Activated CD8-positive, alpha-beta memory T cell treated with anti-CD3 and anti-CD28 coated beads, Interleukin-2, amount 50 U/mL, for 4 hours (primary cell): ENCODE results near the gene DHDH.
"Not testable (repeated sequence)": the region's sequence is repeated elsewhere in the genome, so short reads cannot be mapped to it uniquely, and the experiment has no call there.

ENCODE experiments used
- DNase-seq: peaks from one replicate; pipeline ENCODE4 v3.0.0-alpha.2; 2020

DHDH gene

DNA sequence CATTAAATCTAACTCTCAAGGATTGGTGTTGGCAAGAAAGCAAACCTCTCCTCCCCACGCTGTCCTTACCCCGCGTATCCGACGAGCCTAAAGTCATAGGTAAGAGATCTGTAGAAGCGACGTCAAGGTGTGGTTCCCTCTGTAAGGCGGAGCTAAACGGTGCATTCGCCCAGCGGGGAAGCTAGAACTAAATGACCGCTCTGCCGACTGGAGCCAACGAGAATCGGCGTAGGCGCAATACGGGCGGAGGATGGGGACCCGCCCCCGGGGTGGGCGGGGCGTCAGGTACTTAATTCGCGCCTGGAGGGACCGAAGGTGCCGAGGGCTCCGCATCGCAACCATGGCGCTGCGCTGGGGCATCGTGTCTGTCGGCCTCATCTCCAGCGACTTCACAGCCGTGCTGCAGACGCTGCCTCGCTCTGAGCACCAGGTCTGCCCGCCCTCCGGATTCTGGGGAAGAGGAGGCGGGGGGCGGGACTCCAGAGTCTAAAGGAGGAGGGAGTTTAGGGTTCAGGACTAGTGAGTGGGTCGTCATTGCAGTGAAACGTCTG is at the start of gene DHDH:
Gene DHDH, plus strand, starts transcription at position 318 of the 551 bp plus-strand sequence. Its CDS starts 23 bp downstream, at position 341.
- DNase-seq, result peak; percentile 83

DNA sequence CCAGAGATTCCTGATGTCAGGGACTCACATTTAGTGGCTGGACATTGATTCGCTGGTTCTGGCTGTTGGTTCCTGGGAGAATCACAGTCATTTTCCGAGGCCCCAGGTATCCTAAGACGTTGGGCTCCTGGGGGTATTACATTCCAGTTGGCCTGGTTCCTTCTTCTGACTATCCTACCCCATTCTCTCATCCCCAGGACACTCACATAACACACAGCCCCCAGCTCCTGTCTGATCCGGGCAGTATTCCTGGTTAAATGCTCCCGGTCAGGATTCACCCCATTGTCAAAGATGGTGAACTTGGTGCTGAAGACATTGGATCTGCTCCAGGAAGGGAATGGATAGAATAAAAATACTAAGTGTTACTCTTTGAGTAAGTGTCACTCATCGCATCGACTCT is 49.8 kb upstream of the DHDH start:
- DNase-seq, result no peak

DNA sequence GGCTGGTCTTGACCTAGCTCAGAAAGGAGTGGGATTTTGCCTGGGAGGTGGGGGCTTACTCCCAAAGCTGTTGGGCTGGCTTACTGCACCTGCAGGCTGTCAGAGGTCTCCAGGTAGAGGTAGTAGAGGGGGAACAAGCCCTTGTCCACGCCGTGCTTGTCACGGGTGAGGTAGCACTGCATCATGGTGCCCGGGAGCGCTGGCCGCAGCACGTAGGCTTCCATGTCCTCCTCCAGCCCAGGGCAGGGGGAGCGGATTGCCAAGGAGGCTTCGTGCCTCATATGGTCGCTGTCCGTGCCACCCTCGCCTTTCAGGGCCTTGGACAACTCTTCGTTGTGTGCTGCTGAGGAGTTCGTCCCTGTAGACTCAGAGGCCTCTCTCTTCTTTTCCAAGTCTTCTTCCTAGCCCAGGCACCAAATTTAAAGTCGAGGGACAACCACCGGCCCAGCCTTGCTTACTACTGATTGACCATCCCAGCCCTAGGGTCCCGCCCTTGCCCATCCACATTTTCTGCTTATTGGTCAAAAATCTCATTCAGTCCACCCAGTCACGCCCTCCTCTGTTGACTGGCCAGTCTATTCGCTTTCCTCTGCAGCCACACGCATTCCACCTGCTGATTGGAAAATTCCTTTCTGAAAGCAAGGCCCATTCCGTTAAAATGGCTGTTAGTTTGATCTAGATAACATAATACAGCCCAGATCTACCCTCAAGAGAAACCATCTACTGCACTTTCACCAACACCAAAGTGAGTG is 45.5 kb upstream of the DHDH start:
- no peak for DNase-seq

DNA sequence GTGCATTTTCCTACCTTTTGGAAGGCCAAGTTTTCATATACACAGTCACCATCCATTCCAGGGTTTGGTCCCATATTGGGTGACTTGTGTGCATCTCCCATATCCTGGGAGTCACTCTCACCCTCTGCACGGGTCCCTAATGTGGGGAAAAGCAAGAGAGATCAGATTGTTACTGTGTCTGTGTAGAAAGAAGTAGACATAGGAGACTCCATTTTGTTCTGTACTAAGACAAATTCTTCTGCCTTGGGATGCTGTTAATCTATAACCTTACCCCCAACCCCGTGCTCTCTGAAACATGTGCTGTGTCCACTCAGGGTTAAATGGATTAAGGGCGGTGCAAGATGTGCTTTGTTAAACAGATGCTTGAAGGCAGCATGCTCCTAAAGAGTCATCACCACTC is 44.0 kb upstream of the DHDH start:
- not testable (repeated sequence) for DNase-seq

DNA sequence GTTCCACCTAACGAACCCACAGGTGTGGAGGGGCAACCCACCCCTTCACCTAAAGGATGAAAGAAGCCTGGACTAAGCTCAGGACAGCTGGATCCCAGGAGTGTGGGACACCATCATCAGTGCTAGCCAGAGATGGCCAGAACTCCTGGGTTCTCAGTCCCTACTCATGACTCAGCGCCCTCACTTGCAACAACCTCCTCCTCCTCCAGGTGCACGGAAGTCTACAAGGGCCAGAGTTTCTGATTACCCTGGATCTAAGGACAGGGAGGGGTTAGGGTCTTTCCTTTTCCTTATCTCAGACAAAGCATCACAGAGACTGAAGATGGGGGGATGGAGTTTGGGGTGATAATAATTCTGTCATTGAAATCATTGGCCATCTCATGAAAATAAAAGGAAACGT is 42.9 kb upstream of the DHDH start:
- DNase-seq, result no peak

DNA sequence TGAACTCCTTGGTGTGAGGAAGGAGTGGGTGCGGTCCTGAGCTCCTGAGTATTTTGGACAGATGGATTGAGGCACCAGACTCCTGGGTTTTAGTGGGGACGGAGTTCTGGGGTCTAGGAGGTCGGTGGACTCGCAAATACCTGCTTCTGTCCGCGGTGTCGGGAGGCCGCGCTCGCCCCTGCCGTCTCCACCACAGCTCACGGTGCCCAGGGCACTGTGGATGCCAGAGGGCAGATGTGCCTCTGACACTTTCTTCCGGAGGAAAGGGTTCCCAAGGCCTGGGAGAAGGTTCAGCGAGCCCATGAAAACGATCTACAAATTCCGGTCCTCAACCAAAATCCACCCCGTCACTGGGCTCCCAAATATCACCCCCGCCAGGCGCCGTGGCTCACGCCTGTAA is 38.3 kb upstream of the DHDH start:
- no peak for DNase-seq

DNA sequence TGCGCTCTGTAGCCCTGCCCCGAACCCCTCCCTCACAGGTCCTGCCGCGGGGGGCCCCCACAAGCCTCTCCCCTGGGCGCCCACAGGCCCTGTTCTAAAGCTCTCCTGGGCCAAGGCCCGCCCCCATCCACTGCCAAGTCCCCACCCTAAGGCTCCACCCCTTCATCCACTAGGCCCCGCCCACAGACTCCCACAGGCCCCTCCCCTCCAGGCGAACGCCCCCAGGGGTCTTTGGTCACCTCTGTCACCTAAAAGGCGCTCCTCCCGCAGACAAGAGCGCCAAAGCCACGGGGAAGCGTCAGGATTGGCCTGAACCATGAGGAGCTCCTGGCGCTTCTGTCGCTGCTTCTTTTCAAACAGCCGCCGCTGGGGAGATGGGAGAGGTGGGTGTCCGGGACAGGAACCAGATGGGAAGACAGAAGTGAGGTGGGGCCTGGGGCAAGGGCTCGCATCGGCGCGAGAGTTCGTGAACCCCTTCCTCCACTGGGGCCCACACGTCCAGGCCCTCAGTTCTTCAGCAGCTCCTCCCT is 37.2 kb upstream of the DHDH start:
- peak; percentile 50 for DNase-seq

DNA sequence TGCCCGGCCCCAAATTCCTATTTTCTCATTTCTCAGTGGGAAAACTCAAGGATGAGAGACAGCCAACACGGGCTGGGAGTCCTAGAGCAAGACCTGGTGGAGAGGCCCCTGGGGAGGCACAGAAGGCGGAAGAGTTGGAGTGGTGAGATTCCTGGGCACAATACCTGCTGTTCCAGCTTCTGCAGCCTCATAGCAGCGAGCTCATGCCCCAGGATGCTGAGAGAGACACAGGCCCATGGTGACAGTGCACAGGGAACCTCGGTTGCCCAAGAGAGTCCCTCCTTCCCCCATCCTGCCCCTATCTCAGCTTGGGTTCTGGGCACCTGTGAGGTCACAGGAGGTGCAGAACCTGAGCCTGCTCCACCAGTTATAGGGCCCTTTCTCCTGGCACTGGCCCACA is 36.3 kb upstream of the DHDH start:
- no peak for DNase-seq

DNA sequence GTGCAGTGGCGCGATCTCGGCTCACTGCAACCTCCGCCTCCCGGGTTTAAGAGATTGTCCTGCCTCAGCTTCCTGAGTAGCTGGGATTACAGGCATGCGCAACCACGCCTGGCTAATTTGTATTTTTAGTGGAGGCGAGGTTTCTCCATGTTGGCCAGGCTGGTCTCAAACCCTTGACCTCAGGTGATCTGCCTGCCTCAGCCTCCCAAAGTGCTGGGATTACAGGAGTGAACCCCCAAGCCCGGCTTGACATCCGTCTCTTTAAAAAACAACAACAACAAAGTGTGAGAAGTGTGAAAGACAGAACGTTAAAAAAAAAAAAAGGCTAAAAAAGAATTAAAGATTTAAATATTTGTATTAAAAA is 34.1 kb upstream of the DHDH start:
- not testable (repeated sequence) for DNase-seq

DNA sequence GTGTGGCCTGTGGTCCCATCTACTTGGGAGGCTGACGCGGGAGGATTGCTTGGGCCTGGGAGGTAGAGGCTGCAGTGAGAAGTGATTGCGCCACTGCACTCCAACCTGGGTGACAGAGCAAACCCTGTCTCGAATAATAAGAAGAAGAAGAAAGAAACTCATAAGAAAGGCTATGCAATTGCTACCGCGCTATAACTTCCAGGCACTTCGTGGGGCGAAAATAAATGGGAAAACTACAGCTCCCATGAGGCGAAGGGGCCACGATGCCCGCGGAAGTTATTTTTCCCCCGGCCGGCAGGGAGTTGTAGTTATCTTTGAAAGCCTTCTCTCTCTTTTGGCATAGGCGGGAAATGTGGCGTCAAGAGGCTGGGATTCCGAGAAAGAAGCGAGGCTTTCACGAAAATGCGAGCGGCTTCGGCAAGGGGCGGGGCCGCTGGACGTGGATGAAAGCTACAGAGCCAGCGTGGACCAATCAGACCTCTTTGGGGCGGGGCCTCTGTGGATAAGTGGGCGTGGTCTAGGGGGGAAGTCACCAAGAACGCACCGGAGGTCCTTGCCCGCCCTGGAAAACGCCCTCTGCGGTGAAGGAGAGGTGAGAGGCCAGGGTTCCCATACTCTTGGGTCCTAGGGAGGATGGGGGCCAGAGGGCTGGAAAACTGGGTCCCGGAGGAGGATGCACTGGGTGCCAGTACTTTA is 33.6 kb upstream of the DHDH start, which contains the start of gene NUCB1:
Gene NUCB1, plus strand, starts transcription at position 532 of the 696 bp plus-strand sequence. CDS start 485 bp downstream, outside the sequence.
- peak; percentile 99 for DNase-seq

DNA sequence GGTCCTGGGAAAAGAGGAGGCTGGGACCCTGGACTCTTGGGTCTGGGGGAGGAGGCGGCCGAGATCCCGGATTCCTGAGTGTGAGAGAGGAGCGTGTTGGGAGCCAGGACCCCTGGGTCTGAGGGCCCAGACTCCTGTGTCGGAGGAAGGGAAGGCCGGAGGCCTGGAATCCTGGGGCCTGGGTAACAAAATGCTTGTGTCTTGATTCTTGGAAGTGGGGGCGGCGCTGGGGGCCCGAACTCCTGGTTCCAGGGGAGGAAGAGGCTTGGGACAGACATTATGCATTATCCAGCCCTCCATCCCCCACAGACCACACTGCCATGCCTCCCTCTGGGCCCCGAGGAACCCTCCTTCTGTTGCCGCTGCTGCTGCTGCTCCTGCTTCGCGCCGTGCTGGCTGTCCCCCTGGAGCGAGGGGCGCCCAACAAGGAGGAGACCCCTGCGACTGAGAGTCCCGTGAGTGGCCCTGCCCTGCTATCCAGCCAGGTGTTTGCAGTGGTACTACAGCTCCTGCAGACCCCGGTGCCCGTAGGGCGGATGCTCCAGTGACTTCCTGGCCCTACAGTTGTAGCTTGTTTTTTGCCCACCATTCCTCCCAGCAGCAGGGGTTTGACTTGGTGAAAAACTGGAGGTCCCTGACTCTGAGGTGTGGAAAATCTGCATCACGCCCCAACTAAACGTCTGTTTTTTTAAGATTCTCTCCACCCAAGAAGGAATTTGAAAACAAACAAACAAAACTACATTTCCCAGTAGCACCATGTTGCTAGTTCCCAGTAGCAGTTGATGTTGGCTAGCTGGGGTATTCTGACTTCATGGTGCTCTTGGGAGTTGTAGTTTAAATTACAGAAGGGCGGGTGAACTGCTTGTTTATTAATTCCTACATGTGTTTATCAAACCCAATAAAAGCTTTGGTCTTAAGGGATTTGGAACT is 32.8 kb upstream of the DHDH start:
- no peak for DNase-seq

DNA sequence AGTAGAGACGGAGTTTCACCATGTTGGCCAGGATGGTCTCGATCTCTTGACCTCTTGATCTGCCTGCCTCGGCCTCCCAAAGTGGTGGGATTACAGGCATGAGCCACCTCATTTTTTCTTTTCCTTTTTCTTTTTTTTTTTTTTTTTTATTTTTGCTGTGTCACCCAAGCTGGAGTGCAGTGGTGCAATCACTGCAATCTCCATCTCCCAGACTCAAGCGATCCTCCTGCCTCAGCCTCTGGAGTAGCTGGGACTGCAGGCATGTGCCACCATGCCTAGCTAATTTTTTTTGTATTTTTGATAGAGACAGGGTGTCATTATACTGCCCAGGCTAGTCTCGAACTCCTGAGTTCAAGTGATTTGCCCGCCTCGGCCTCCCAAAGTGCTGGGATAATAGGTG is 31.2 kb upstream of the DHDH start:
- DNase-seq, result not testable (repeated sequence)

DNA sequence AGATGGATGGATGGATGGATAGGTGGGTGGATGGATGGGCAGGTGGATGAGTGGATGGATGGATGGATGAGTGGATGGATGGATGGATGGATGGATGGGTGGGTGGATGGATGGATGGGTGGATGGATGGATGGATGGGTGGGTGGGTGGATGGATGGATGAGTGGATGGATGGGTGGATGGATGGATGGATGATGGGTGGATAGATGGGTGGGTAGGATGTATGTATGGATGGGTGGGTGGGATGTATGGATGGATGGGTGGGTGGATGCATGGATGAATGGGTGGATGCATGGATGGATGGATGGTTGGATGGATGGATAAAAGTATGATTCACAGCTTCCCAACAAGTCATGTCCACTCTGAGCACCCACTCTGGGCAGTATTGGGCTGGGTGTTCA is 29.7 kb upstream of the DHDH start:
- DNase-seq, result not testable (repeated sequence)

DNA sequence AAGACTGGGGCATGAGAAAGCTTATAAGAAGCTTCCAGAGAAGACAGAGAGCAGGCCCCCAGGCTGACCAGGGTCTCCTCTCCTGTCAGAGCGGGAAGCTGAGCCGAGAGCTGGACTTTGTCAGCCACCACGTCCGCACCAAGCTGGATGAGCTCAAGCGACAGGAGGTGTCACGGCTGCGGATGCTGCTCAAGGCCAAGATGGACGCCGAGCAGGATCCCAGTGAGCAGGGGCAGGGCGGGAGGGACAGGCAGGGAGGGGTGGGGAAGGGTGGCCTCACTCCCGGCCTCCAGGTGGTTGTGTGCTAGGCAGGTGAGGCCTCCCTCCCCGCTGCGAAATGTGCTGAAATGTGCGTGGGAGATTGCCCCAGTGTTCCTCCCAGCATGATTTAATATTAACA is 27.8 kb upstream of the DHDH start:
- no peak for DNase-seq

DNA sequence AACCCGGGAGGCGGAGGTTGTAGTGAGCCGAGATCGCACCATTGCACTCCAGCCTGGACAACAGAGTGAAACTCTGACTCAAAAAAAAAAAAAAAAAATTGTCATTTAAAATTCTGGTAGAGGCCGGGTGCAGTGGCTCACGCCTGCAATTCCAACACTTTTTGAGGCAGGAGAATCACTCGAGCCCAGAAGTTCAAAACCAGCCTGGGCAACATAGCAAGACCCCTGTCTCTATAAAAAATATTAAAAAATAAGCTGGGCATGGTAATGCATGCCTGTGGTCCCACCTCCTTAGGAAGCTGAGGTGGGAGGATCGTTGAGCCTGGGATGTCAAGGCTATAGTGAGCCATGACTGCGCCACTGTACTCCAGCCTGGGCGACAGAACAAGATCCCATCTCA is 27.2 kb upstream of the DHDH start:
- no peak for DNase-seq

DNA sequence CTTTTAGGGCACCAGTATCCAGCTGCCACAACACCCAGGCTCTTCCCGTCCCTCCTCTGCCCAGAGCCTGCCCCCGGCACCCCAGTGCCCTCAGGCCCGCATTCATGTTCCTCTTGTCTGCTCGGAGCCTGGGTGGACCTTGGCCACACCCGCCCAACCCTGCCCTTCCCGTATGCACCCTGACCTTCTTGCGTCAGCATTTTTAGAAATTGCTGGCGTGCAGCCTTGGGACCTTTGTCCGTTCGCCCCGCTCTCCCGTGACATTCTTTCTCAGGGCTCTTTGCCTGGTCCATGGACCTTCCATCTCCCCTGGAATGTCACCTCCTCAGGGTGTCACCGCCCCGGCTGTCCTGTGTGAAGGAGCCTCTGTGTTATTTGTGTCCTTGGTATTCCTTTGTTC is 25.8 kb upstream of the DHDH start:
- no peak for DNase-seq

DNA sequence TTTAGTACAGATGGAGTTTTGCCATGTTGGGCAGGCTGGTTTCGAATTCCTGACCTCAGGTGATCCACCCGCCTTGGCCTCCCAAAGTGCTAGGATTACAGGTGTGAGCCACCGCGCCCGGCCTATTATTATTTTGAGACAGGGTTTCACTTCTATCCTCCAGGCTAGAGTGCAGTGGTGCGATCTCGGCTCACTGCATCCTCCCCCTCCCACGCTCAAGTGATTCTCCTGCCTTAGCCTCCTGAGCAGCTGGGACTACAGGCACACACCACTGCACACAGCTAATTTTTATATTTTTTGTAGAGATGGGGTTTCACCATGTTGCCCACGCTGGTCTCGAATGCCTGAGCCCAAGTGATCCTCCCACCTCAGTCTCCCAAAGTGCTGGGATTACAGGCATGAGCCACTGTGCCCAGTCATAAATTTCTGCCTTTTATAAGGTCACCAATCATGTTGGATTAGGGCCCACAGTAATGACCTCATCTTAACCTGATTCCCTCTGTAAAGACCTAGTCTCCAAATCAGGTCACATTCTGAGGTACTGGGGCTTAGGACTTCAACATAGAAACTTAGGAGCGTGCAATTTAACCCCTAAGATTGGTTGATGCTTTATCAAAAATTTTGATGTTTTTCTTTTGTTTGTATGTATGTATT is 23.9 kb upstream of the DHDH start:
- not testable (repeated sequence) for DNase-seq

DNA sequence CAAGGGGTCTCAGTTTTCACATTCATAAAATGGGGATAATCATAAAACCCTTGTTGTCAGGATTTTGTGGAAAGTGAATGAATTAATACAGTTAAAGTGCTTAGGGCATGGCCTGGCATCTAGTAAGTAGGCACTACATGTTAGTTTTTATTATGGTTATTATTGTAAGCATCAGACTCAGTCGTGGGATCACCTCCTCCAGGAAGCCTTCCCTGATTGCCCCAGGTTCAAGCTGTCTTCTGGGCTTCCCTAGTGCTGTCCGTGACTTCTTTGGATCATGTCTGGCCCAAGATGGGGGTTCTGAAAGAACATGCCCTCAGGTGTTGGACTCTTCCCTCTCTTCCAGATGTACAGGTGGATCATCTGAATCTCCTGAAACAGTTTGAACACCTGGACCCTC is 22.7 kb upstream of the DHDH start:
- DNase-seq, result no peak

DNA sequence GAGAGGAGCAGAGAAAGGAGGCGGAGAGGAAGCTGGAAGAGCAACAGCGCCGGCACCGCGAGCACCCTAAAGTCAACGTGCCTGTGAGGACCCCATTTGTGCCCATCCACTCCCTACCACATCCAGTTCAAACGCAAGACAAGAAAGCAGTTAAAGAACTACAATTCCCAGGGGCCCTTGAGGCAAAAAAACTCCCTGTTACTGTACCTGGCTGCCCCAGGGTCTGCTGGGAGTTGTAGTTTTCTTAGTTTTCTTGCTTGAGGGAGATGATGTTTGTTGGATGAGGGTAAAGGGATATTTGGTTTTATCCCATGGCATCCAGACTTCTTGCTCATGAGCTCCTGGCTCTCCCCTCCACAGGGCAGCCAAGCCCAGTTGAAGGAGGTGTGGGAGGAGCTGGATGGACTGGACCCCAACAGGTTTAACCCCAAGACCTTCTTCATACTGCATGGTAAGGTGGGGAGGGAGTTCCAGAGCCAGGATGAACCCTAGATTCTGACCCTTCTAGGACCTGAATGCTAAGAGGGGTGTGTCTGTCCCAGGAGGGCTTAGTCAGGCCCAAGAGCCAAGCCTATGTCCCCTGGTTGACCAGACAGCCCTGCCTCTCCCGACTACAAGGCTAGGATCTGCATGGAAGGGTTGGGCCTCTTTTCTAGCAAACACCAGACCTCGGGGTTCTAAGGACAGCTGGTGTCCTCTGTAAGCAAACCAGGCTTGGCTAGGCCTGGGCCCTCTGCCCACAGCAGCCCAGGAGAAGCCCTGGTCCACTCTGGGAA is 20.2 kb upstream of the DHDH start:
- no peak for DNase-seq

DNA sequence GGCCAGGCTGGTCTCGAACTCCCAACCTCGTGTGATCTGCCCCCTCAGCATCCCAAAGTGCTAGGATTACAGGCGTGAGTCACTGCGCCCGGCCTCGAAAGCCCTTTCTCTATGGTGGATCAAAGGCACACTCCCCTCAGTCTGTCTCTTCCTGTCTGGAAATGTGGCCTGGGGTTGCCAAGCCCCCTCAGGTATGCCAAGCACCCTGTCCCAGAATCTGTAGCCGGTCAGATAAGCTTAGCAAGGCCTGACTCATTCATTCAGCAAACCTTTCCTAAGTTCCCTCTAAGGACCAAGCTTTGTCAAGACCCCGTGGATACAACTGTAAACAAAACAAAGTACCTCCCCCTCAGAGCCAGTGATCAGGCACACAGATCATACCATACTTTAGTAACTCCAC is 19.3 kb upstream of the DHDH start:
- no peak for DNase-seq

DNA sequence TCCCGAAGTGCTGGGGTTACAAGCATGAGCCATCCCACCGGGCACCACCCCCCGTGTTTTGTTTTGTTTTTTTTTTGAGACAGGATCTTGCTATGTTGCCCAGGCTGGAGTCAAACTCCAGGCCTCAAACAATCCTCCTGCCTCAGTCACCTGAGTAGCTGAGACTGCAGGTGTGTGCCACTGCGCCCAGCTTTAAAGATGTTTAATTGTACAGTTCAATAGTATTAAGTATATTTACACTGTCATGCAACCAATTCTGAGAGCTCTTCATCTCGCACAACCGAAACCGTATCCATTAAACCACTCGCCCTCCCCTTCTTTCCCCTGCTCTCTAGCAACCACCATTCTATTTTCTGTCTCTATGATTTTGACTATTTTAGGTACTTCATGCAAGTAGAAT is 17.7 kb upstream of the DHDH start:
- DNase-seq, result no peak
